T-helper 1 cell treated with Interleukin-12 subunit alpha and Interleukin-12 subunit beta and Interleukin-4 antibody, amounts not matched to agents 30 μg/mL and 1 μg/mL, for 36 hours (primary cell): Measurements from ENCODE around the gene ELOVL7.
"Not testable (repeated sequence)": the region's sequence is repeated elsewhere in the genome, so short reads cannot be mapped to it uniquely, and the experiment has no call there.

Experiments used
- H3K27ac Mint-ChIP-seq: one replicate; pipeline ENCODE4 v1.8.0; 2021; ENCODE audit warnings: mild to moderate bottlenecking, mixed read lengths
- H3K27me3 Mint-ChIP-seq: one replicate; pipeline ENCODE4 v1.8.0; 2021; ENCODE audit warnings: low read depth, mixed read lengths
- H3K36me3 Mint-ChIP-seq: one replicate; pipeline ENCODE4 v1.8.0; 2021; ENCODE audit warnings: low read depth, mixed read lengths
- H3K4me1 Mint-ChIP-seq: one replicate; pipeline ENCODE4 v1.8.0; 2021; ENCODE audit warnings: low read depth, mixed read lengths
- H3K4me3 Mint-ChIP-seq: one replicate; pipeline ENCODE4 v1.8.0; 2021; ENCODE audit warnings: mild to moderate bottlenecking, moderate library complexity, mixed read lengths
- H3K9me3 Mint-ChIP-seq: one replicate; pipeline ENCODE4 v1.8.0; 2021; ENCODE audit warnings: mixed read lengths

ELOVL7 gene

DNA sequence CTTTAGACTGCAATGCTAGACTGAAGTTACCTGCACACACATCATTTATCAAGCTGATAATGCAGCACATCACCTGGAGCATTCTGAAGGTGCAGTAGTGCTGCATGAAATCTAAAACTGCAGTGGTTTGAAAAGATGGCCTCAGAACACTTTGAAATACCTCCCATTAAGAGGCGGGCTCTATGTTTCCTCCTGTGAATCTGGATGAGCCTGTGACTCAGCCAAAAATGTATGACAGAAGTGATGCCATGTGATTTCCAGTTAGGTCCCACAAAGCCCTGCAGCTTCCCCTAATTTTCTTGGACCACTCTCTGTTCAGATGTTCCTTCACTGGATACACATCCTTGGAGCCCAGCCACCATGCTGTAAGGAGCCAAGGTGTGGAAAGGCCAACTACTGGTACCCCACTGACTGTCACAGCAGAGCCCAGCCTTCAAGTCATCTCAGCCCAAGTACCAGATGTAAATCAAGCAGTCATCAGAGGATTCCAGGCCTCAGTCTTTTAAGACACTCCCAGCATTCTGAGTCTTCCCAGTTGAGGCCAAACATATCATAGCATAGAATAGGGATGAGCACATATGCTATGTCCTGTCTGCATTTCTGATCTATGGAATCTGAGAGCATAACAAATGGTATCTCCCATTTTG lies 116.9 kb downstream of the ELOVL7 start:
- Mint-ChIP-seq H3K27ac (no peak overlapping the region), H3K4me1 (no peaks in the 10 kb centered on the region), H3K27me3 (no peaks in the 10 kb centered on the region), H3K4me3 (no peak overlapping the region), H3K36me3 (no peaks in the 10 kb centered on the region), H3K9me3 (no peaks in the 10 kb centered on the region)

- Mint-ChIP-seq H3K27me3 (no peaks in the 10 kb centered on the region), H3K36me3 (no peaks in the 10 kb centered on the region), H3K9me3 (no peaks in the 10 kb centered on the region), H3K27ac (no peak overlapping the region), H3K4me3 (no peak overlapping the region), H3K4me1 (no peaks in the 10 kb centered on the region)
Measured at GRCh38 chr5:60724126-60724525, 119.9 kb downstream of the ELOVL7 start.

DNA sequence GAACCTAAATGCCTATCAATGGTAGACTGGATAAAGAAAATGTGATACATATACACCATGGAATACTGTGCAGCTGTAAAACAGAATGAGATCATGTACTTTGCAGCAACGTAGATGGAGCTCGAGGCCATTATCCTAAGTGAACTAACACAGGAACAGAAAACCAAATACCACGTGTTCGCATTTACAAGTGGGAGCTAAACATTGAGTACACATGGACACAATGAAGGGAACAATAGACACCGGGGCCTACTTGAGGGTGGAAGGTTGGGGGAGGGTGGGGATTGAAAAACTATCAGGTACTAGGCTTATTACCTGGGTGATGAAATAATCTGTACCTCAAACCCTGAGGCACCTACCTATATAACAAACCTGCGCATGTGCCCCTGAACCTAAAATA lies 121.7 kb downstream of the ELOVL7 start:
- H3K4me1 Mint-ChIP-seq: no peaks in the 10 kb centered on the region
- H3K9me3 Mint-ChIP-seq: peaks cover 3% of the 10 kb centered on the region
- no peak overlapping the region for H3K27ac Mint-ChIP-seq
- H3K27me3 Mint-ChIP-seq: no peaks in the 10 kb centered on the region
- no peaks in the 10 kb centered on the region for H3K36me3 Mint-ChIP-seq
- H3K4me3 Mint-ChIP-seq: no peak overlapping the region

DNA sequence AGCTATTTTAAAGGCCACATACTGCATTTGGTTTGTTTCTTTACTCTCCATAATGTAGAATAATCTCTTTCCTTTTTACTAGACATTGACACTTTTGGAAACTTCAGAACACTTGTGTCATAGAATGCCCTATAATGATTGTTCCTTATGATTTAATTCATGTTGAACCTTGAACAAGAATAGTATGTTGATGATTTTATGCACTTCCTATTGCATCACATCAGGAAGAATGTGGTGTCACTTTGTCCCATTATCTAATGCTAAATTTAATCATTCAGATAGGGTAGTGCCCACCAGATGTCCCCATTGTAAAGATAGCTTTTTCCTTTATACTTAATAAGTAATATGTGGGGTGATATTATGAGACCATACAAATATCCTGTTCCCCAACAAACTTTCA lies 124.7 kb downstream of the ELOVL7 start:
- H3K4me1 Mint-ChIP-seq: no peaks in the 10 kb centered on the region
- peaks cover 13% of the 10 kb centered on the region for H3K9me3 Mint-ChIP-seq
- H3K27me3 Mint-ChIP-seq: no peaks in the 10 kb centered on the region
- no peak overlapping the region for H3K4me3 Mint-ChIP-seq
- no peaks in the 10 kb centered on the region for H3K36me3 Mint-ChIP-seq
- H3K27ac Mint-ChIP-seq: no peak overlapping the region

DNA sequence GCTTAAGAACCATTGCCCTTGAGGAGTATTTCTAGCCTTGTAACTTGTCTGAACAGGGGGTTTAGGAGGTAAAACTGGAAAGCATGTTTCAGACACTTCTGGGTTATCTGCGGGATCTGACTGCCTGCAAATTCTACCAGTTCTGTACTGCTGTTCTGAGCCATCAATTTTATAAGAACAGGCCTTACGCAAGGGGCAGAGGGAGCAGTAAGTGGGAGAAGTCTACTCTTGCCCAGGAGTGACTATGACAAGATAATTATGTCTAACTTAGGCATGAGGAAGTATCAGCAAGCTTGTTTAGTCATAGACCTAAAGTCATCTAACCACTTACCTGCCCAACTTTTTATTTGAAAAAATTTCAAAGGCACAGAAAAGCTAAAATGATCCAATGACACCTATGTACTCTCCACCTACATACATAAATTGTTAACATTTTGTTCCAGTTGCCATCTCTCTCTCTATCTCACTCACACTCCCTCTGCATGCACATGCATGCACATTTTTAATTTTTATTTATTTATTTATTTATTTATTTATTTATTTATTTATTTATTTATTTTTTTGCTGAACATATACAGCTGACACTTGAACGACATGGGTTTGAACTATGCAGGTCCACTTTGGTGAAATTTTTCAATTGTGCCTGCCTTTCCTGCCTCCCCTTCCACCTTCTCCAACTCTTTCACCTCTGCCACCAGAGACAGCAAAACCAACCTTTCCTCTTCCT lies 125.7 kb downstream of the ELOVL7 start:
- H3K4me1 Mint-ChIP-seq: no peaks in the 10 kb centered on the region
- peaks cover 16% of the 10 kb centered on the region for H3K9me3 Mint-ChIP-seq
- no peak overlapping the region for H3K4me3 Mint-ChIP-seq
- H3K36me3 Mint-ChIP-seq: no peaks in the 10 kb centered on the region
- H3K27me3 Mint-ChIP-seq: no peaks in the 10 kb centered on the region
- no peak overlapping the region for H3K27ac Mint-ChIP-seq

GRCh38 chr5:60715201-60715928 lies 128.7 kb downstream of the ELOVL7 start:
- H3K9me3 Mint-ChIP-seq: peaks cover 20% of the 10 kb centered on the region
- not testable (repeated sequence) for H3K27ac Mint-ChIP-seq, H3K4me1 Mint-ChIP-seq, H3K4me3 Mint-ChIP-seq, H3K27me3 Mint-ChIP-seq, H3K36me3 Mint-ChIP-seq

DNA sequence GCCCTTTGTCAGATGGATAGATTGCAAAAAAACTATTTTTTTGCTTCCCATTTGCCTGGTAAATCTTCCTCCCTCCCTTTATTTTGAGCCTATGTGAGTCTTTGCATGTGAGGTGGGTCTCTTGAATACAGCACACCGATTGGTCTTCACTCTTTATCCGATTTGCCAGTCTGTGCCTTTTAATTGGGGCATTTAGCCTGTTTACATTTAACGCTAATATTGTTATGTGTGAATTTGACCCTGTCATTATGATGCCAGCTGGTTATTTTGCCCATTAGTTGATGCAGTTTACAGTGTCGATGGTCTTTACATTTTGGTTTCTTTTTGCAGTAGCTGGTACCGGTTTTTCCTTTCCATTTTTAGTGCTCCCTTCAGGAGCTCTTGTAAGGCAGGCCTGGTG lies 131.1 kb downstream of the ELOVL7 start:
- Mint-ChIP-seq H3K36me3 (no peaks in the 10 kb centered on the region), H3K4me3 (no peak overlapping the region)

GRCh38 chr5:60711892-60712291 lies 132.2 kb downstream of the ELOVL7 start:
- H3K36me3 Mint-ChIP-seq, H3K4me1 Mint-ChIP-seq, H3K4me3 Mint-ChIP-seq, H3K27ac Mint-ChIP-seq: not testable (repeated sequence)
- Mint-ChIP-seq H3K9me3 (peaks cover 14% of the 10 kb centered on the region), H3K27me3 (peaks cover 13% of the 10 kb centered on the region)

More for the DNA sequence above, 131.1 kb downstream of the ELOVL7 start:
- no peaks in the 10 kb centered on the region for H3K4me1 Mint-ChIP-seq
- peaks cover 13% of the 10 kb centered on the region for H3K27me3 Mint-ChIP-seq
- H3K27ac Mint-ChIP-seq: no peak overlapping the region
- peaks cover 20% of the 10 kb centered on the region for H3K9me3 Mint-ChIP-seq

DNA sequence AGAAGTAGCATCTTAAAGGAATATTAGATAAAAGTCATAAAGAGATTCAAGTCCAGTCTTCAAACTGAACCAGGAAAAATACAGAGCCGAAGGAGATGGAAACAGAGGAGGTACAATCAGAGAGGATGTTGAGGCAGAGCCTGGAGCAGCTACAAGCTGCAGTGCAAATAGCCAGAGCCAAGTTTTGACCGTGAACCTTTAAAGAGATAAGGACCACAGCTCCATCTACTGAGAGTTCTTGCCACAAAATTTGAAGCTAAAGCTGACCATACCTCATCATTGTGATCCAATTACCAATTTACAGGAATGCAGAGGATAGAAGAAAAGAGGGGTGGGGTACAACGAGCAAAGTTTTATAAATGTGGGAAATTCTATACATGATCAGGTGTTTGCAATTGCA lies 133.7 kb downstream of the ELOVL7 start:
- no peaks in the 10 kb centered on the region for H3K4me1 Mint-ChIP-seq
- no peaks in the 10 kb centered on the region for H3K36me3 Mint-ChIP-seq

DNA sequence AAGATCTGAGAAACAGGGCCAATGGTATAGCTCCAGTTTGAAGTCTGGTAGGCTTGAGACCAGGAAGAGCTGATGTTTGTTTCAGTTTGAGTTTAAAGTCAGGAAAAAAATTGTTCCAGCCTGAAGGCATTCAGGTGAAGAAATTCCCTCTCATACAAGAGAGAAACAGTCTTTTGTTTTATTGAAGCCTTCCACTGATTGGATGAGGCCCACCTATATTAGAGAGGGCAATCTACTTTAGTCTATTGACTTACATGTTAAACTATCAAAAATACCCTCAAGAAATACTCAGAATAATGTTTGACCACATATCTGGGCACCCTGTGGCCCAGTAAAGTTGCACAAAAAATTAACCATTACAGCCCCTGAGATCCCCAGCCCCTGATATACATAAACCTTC lies 138.9 kb downstream of the ELOVL7 start:
- Mint-ChIP-seq H3K4me1 (peaks cover 4% of the 10 kb centered on the region), H3K9me3 (no peaks in the 10 kb centered on the region), H3K4me3 (no peak overlapping the region), H3K27ac (no peak overlapping the region), H3K36me3 (no peaks in the 10 kb centered on the region), H3K27me3 (peaks cover 35% of the 10 kb centered on the region)

More for the DNA sequence above, 133.7 kb downstream of the ELOVL7 start:
- peaks cover 16% of the 10 kb centered on the region for H3K27me3 Mint-ChIP-seq
- no peak overlapping the region for H3K4me3 Mint-ChIP-seq
- H3K27ac Mint-ChIP-seq: no peak overlapping the region
- H3K9me3 Mint-ChIP-seq: peaks cover 14% of the 10 kb centered on the region

DNA sequence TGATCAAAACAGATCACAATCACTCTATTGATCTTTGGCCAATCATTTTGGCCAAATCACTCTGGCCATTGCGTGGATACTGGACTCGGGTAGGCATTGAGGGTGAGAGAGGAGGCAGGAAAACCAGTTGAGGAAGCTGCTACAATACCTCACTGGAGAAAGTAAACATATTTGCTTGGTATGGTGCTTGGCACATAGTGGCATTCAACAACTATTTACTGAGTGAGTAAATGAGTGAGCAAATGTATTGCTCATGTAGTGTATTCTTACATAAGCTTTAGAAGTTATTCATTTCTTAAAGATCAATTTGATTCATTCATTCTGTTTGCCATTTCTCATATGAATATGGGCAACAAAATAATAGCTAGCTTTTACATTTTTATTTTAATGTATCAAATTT lies 140.1 kb downstream of the ELOVL7 start:
- H3K36me3 Mint-ChIP-seq: no peaks in the 10 kb centered on the region
- H3K27ac Mint-ChIP-seq: no peak overlapping the region
- H3K4me3 Mint-ChIP-seq: no peak overlapping the region
- no peaks in the 10 kb centered on the region for H3K9me3 Mint-ChIP-seq
- H3K27me3 Mint-ChIP-seq: peaks cover 33% of the 10 kb centered on the region
- H3K4me1 Mint-ChIP-seq: peaks cover 7% of the 10 kb centered on the region
